HAP-1 (cell line): ENCODE measurements around the gene TMEM252.

Experiments
- DNase-seq, 2 experiments: peaks; one replicate each; pipeline ENCODE4 v3.0.0-alpha.2; 2016 to 2020; ENCODE audit warnings: low spot score in 2 of 2
- H3K27me3 ChIP-seq: fragments of 250-450 bp; sonication (Bioruptor Pico); 2 replicates; pipeline ENCODE4 v1.5.1; 2020; ENCODE audit warnings: low read depth, mild to moderate bottlenecking, moderate library complexity
- H3K36me3 ChIP-seq: fragments of 250-450 bp; sonication (Bioruptor Pico); replicated peaks from 2 replicates; pipeline ENCODE4 v1.5.1; 2020; ENCODE audit warnings: mild to moderate bottlenecking
- H3K4me1 ChIP-seq: fragments of 250-450 bp; sonication (Bioruptor Pico); 2 replicates; pipeline ENCODE4 v1.5.1; 2020; ENCODE audit warnings: mild to moderate bottlenecking
- H3K4me3 ChIP-seq: fragments of 250-450 bp; sonication (Bioruptor Pico); 2 replicates; pipeline ENCODE4 v1.5.1; 2020; ENCODE audit warnings: mild to moderate bottlenecking, moderate library complexity
- H3K9me3 ChIP-seq: fragments of 250-450 bp; sonication (Bioruptor Pico); 2 replicates; pipeline ENCODE4 v1.5.1; 2020; ENCODE audit warnings: mild to moderate bottlenecking, moderate library complexity
- in situ Hi-C: fragments of 300-500 bp; cut with MboI; formaldehyde crosslinking; loops from 3 replicates; pipeline ENCODE4 v1.14.3; 2020; ENCODE audit warnings: low sequenced_read_pairs, inconsistent platforms, mixed read lengths

The TMEM252 gene

GRCh38 chr9:68540712-68541535, at the start of gene TMEM252:
TMEM252 (minus strand) TSS chr9:68540883; CDS start chr9:68540814, 69 bp downstream.
- no peaks in the 10 kb centered on the region for H3K4me1 ChIP-seq
- no peaks in the 10 kb centered on the region for H3K9me3 ChIP-seq
- no peak for DNase-seq
- no peak within 1 kb of the TSS for H3K4me3 ChIP-seq
- no peaks in the 10 kb centered on the region; the same call in 1 of the 2 replicates for H3K27me3 ChIP-seq
- in situ Hi-C loops = loop anchor here (10.0 to 25.0 kb wide), 2 partner anchors 56 to 104 kb away; no protein-coding TSS in a partner anchor
- H3K36me3 ChIP-seq = no peaks in the 10 kb centered on the region

GRCh38 chr9:68585034-68585761, 44.5 kb upstream of the TMEM252 start:
- no peak for DNase-seq
- Histone ChIP-seq H3K9me3 (no peaks in the 10 kb centered on the region), H3K36me3 (no peaks in the 10 kb centered on the region), H3K27me3 (no peaks in the 10 kb centered on the region), H3K4me1 (no peaks in the 10 kb centered on the region), H3K4me3 (no peak overlapping the region)
- in situ Hi-C loops = loop anchor here (25.0 kb wide), 2 partner anchors 102 to 252 kb away; no protein-coding TSS in a partner anchor

GRCh38 chr9:68584189-68585033, 43.7 kb upstream of the TMEM252 start:
- no peaks in the 10 kb centered on the region for H3K36me3 ChIP-seq
- H3K4me1 ChIP-seq = no peaks in the 10 kb centered on the region
- DNase-seq = peak; percentile 73 to 91
- H3K4me3 ChIP-seq = no peak overlapping the region
- H3K27me3 ChIP-seq = no peaks in the 10 kb centered on the region
- no peaks in the 10 kb centered on the region for H3K9me3 ChIP-seq
- in situ Hi-C loops = loop anchor here (5.0 to 25.0 kb wide), 3 partner anchors 103 to 418 kb away; no protein-coding TSS in a partner anchor

- in situ Hi-C loops = loop anchor here (5.0 to 25.0 kb wide), 3 partner anchors 106 to 421 kb away; no protein-coding TSS in a partner anchor
- Histone ChIP-seq H3K9me3 (no peaks in the 10 kb centered on the region), H3K4me1 (no peaks in the 10 kb centered on the region), H3K4me3 (no peak overlapping the region), H3K27me3 (no peaks in the 10 kb centered on the region), H3K36me3 (no peaks in the 10 kb centered on the region)
- no peak for DNase-seq
These were observed 41.0 kb upstream of the TMEM252 start for GRCh38 chr9:68581696-68582095.

- Histone ChIP-seq H3K4me1 (no peaks in the 10 kb centered on the region), H3K36me3 (no peaks in the 10 kb centered on the region), H3K27me3 (peaks cover 4% of the 10 kb centered on the region; the same call in 1 of the 2 replicates), H3K4me3 (no peak overlapping the region), H3K9me3 (no peaks in the 10 kb centered on the region)
- no peak for DNase-seq
- in situ Hi-C loops = loop anchor here (25.0 kb wide), 2 partner anchors 109 to 259 kb away; no protein-coding TSS in a partner anchor
These were observed 37.3 kb upstream of the TMEM252 start for GRCh38 chr9:68577774-68578591.

- no peak for DNase-seq
- no peak overlapping the region for H3K4me3 ChIP-seq
- no peaks in the 10 kb centered on the region for H3K4me1 ChIP-seq
- H3K9me3 ChIP-seq = no peaks in the 10 kb centered on the region
- no peaks in the 10 kb centered on the region for H3K36me3 ChIP-seq
- H3K27me3 ChIP-seq = peaks cover 4% of the 10 kb centered on the region; the same call in 1 of the 2 replicates
- in situ Hi-C loops = loop anchor here (25.0 kb wide), 2 partner anchors 111 to 261 kb away; no protein-coding TSS in a partner anchor
These were observed 35.1 kb upstream of the TMEM252 start for GRCh38 chr9:68575817-68576216.

- DNase-seq = no peak
- Histone ChIP-seq H3K36me3 (no peaks in the 10 kb centered on the region), H3K4me1 (no peaks in the 10 kb centered on the region), H3K27me3 (peaks cover 4% of the 10 kb centered on the region; the same call in 1 of the 2 replicates), H3K9me3 (no peaks in the 10 kb centered on the region), H3K4me3 (no peak overlapping the region)
- in situ Hi-C loops = no loop called here
These were observed 33.5 kb upstream of the TMEM252 start for GRCh38 chr9:68574150-68574549.

- in situ Hi-C loops = no loop called here
- H3K27me3 ChIP-seq = peaks cover 6% of the 10 kb centered on the region
- H3K4me1 ChIP-seq = no peaks in the 10 kb centered on the region
- no peak for DNase-seq
- H3K36me3 ChIP-seq = no peaks in the 10 kb centered on the region
- H3K9me3 ChIP-seq = no peaks in the 10 kb centered on the region
- no peak overlapping the region for H3K4me3 ChIP-seq
These were observed 26.9 kb upstream of the TMEM252 start for GRCh38 chr9:68567565-68567964.

- no peak for DNase-seq
- H3K9me3 ChIP-seq = no peaks in the 10 kb centered on the region
- peaks cover 8% of the 10 kb centered on the region for H3K27me3 ChIP-seq
These were observed 21.8 kb upstream of the TMEM252 start for GRCh38 chr9:68562461-68562860.

GRCh38 chr9:68560071-68560844, 19.6 kb upstream of the TMEM252 start:
- DNase-seq = peak; percentile 36 to 74
- in situ Hi-C loops = no loop called here
- Histone ChIP-seq H3K4me1 (no peaks in the 10 kb centered on the region), H3K36me3 (no peaks in the 10 kb centered on the region), H3K27me3 (peaks cover 8% of the 10 kb centered on the region), H3K4me3 (no peak overlapping the region), H3K9me3 (no peaks in the 10 kb centered on the region)

More at GRCh38 chr9:68562461-68562860, 21.8 kb upstream of the TMEM252 start:
- Histone ChIP-seq H3K4me3 (no peak overlapping the region), H3K36me3 (no peaks in the 10 kb centered on the region), H3K4me1 (no peaks in the 10 kb centered on the region)
- in situ Hi-C loops = no loop called here

GRCh38 chr9:68558545-68558944, 17.9 kb upstream of the TMEM252 start:
- Histone ChIP-seq H3K36me3 (no peaks in the 10 kb centered on the region), H3K4me1 (no peaks in the 10 kb centered on the region), H3K4me3 (no peak overlapping the region), H3K9me3 (no peaks in the 10 kb centered on the region), H3K27me3 (peaks cover 8% of the 10 kb centered on the region)
- in situ Hi-C loops = no loop called here
- DNase-seq = no peak
